CD14-positive monocyte (primary cell): Measurements from ENCODE around the gene FAM89A. TPM values are rescaled to one million over a fixed set of nuclear protein-coding genes. Genes with fewer than 3 reads are reported as not detected.

Experiments used
- DNase-seq, 3 donors: peaks; one replicate each; pipeline ENCODE4 v3.0.0-alpha.2; 2011 to 2022
- H2AFZ ChIP-seq: 2 replicates; pipeline ENCODE4 v1.6.0; 2012; ENCODE audit warnings: mild to moderate bottlenecking, low read depth, low read length, inconsistent platforms; ENCODE audit not compliant: insufficient read depth, poor library complexity, severe bottlenecking
- H3K27ac ChIP-seq, 2 donors: 1 replicate in 1 of 2; 2 replicates in 1 of 2; pipeline ENCODE4 v1.5.1; 2012 to 2013; ENCODE audit warnings: low read length in 2 of 2, control low read depth in 1 of 2, inconsistent platforms in 1 of 2, low read depth in 1 of 2, mild to moderate bottlenecking in 1 of 2
- H3K27me3 ChIP-seq, 2 donors: one replicate each; pipeline versions ENCODE4 v1.6.0 to v1.6.1; 2011 to 2013; ENCODE audit warnings: low read length in 2 of 2; ENCODE audit not compliant: control insufficient read depth in 2 of 2, insufficient read depth in 2 of 2
- H3K36me3 ChIP-seq, 2 donors: replicated peaks in 1 of 2; 1 replicate in 1 of 2; 2 replicates in 1 of 2; pipeline versions ENCODE4 v1.5.1 to v1.6.1; 2012 to 2013; ENCODE audit warnings: low read length in 2 of 2, control low read depth in 1 of 2, inconsistent platforms in 1 of 2, mild to moderate bottlenecking in 1 of 2; ENCODE audit not compliant: insufficient read depth in 2 of 2, control insufficient read depth in 1 of 2
- H3K4me1 ChIP-seq, 2 donors: 1 replicate in 1 of 2; 2 replicates in 1 of 2; pipeline versions ENCODE4 v1.5.1 to v1.6.1; 2012 to 2013; ENCODE audit warnings: low read length in 2 of 2, control low read depth in 1 of 2, inconsistent platforms in 1 of 2, mild to moderate bottlenecking in 1 of 2, moderate library complexity in 1 of 2; ENCODE audit not compliant: insufficient read depth in 2 of 2, control insufficient read depth in 1 of 2
- H3K4me2 ChIP-seq: replicated peaks from 2 replicates; pipeline ENCODE3; 2012; ENCODE audit warnings: low read length, moderate library complexity, mild to moderate bottlenecking; ENCODE audit not compliant: poor library complexity, severe bottlenecking; ENCODE audit errors: extremely low read depth
- H3K4me3 ChIP-seq, 3 experiments: fragments of 200-600 bp in 1 of 3; sonication (generic) in 1 of 3; replicated peaks in 1 of 3; 1 replicate in 2 of 3; 2 replicates in 1 of 3; pipeline ENCODE4 v1.5.1; 2011 to 2013; ENCODE audit warnings: low read length in 3 of 3, mild to moderate bottlenecking in 3 of 3, control low read depth in 2 of 3, low read depth in 2 of 3, inconsistent platforms in 1 of 3, moderate library complexity in 1 of 3
- H3K79me2 ChIP-seq: 2 replicates; pipeline ENCODE4 v1.6.0; 2012; ENCODE audit warnings: mild to moderate bottlenecking, control low read depth, inconsistent platforms, low read length, moderate library complexity; ENCODE audit not compliant: insufficient read depth
- H3K9ac ChIP-seq: 2 replicates; pipeline ENCODE4 v1.6.0; 2017; ENCODE audit warnings: low read length, mild to moderate bottlenecking; ENCODE audit not compliant: insufficient read depth, poor library complexity, severe bottlenecking
- H3K9me3 ChIP-seq, 2 donors: replicated peaks in 1 of 2; 1 replicate in 1 of 2; 2 replicates in 1 of 2; pipeline versions ENCODE4 v1.5.1 to v1.6.1; 2012 to 2013; ENCODE audit warnings: low read length in 2 of 2, control low read depth in 1 of 2; ENCODE audit not compliant: control insufficient read depth in 1 of 2, insufficient read depth in 1 of 2
- H4K20me1 ChIP-seq: 2 replicates; pipeline ENCODE4 v1.6.0; 2012; ENCODE audit warnings: mild to moderate bottlenecking, low read length, control low read depth, moderate library complexity; ENCODE audit not compliant: insufficient read depth
- H3K27ac Mint-ChIP-seq, 7 donors: one replicate each; pipeline ENCODE4 v1.8.0; 2020; ENCODE audit warnings: mild to moderate bottlenecking in 7 of 7, mixed read lengths in 7 of 7, moderate library complexity in 6 of 7, inconsistent platforms in 2 of 7
- H3K27me3 Mint-ChIP-seq, 3 donors: one replicate each; pipeline ENCODE4 v1.8.0; 2021 to 2022; ENCODE audit warnings: low read depth in 3 of 3, mild to moderate bottlenecking in 3 of 3, mixed read lengths in 3 of 3, moderate library complexity in 3 of 3, inconsistent platforms in 1 of 3
- H3K36me3 Mint-ChIP-seq, 2 donors: one replicate each; pipeline ENCODE4 v1.8.0; 2020; ENCODE audit warnings: mixed read lengths in 2 of 2, inconsistent platforms in 1 of 2, mild to moderate bottlenecking in 1 of 2
- H3K4me1 Mint-ChIP-seq: one replicate; pipeline ENCODE4 v1.8.0; 2020; ENCODE audit warnings: mild to moderate bottlenecking, mixed read lengths
- H3K4me3 Mint-ChIP-seq, 2 donors: one replicate each; pipeline ENCODE4 v1.8.0; 2020; ENCODE audit warnings: mild to moderate bottlenecking in 2 of 2, mixed read lengths in 2 of 2, moderate library complexity in 1 of 2
- H3K9me3 Mint-ChIP-seq, 7 donors: one replicate each; pipeline ENCODE4 v1.8.0; 2020 to 2022; ENCODE audit warnings: mixed read lengths in 7 of 7, mild to moderate bottlenecking in 6 of 7, moderate library complexity in 6 of 7, inconsistent platforms in 2 of 7
- CTCF ChIP-seq: fragments of 200-600 bp; IDR thresholded peaks from one replicate; pipeline ENCODE4 v1.8.0; 2022; ENCODE audit warnings: antibody characterized with exemption, mild to moderate bottlenecking
- WGBS: methylation state at CpG from one replicate; pipeline ENCODE4 v1.1.5; 2013; ENCODE audit warnings: missing lambda C conversion rate; ENCODE audit not compliant: insufficient coverage; 5-methylcytosine and 5-hydroxymethylcytosine counted together
- intact Hi-C, 2 donors: fragments of 100-400 bp; cut with micrococcal nuclease; formaldehyde crosslinking; loops; one replicate each; pipeline versions ENCODE4 v1.15.0 to v1.15.1; 2023
- polyA plus RNA-seq, 3 donors: library from polyadenylated mRNA; depleted of rRNA in 1 of 3; unstranded in 2 of 3; stranded (reverse) in 1 of 3; fragments of 300-500 nt in 2 of 3; fragments of >200 nt in 1 of 3; fragmentation: Illumina TruSeq in 2 of 3; gene quantifications; 1 replicate in 2 of 3; 2 replicates in 1 of 3; pipeline ENCODE4 v1.2.3, GENCODE V29; 2012 to 2021

The FAM89A gene
- polyA plus RNA-seq, 3 donors = 2.0 to 11.7 (median 4.4) TPM

GRCh38 chr1:231001892-231002291 lies 38.2 kb downstream of the FAM89A start:
- peaks cover 0 to 3% (median 0%) of the 10 kb centered on the region in 3 donors for H3K27me3 Mint-ChIP-seq
- H3K79me2 ChIP-seq = no peaks in the 10 kb centered on the region
- H3K27ac ChIP-seq = no peak overlapping the region
- peaks cover 24 to 42% (median 38%) of the 10 kb centered on the region in 7 donors for H3K9me3 Mint-ChIP-seq
- intact Hi-C loops = no loop called here
- H3K9ac ChIP-seq = no peak overlapping the region
- H4K20me1 ChIP-seq = no peaks in the 10 kb centered on the region
- no peaks in the 10 kb centered on the region for H3K4me1 ChIP-seq
- peaks cover 47 to 63% of the 10 kb centered on the region in 2 donors for H3K36me3 ChIP-seq
- no peak overlapping the region for H3K4me2 ChIP-seq
- H3K4me1 Mint-ChIP-seq = no peaks in the 10 kb centered on the region
- no peak overlapping the region for H3K4me3 ChIP-seq
- no peak overlapping the region for H3K27ac Mint-ChIP-seq
- H3K27me3 ChIP-seq = no peaks in the 10 kb centered on the region
- no peak for DNase-seq
- peaks cover 3 to 7% of the 10 kb centered on the region in 2 donors for H3K36me3 Mint-ChIP-seq
- no peak overlapping the region for H2AFZ ChIP-seq
- H3K9me3 ChIP-seq = peaks cover 12 to 34% of the 10 kb centered on the region in 2 donors
- no peak overlapping the region for H3K4me3 Mint-ChIP-seq
- TF ChIP-seq CTCF = no peak

GRCh38 chr1:231000639-231001038 lies 39.4 kb downstream of the FAM89A start:
- intact Hi-C loops = no loop called here
- Histone ChIP-seq H3K27ac (no peak overlapping the region), H3K4me1 (no peaks in the 10 kb centered on the region), H3K4me3 (no peak overlapping the region), H3K27me3 (no peaks in the 10 kb centered on the region), H2AFZ (no peak overlapping the region), H3K79me2 (no peaks in the 10 kb centered on the region), H3K9me3 (peaks cover 12 to 25% of the 10 kb centered on the region in 2 donors), H3K4me2 (no peak overlapping the region), H3K9ac (no peak overlapping the region), H4K20me1 (no peaks in the 10 kb centered on the region), H3K36me3 (peaks cover 57 to 76% of the 10 kb centered on the region in 2 donors)
- peaks cover 6 to 8% of the 10 kb centered on the region in 2 donors for H3K36me3 Mint-ChIP-seq
- no peak for TF ChIP-seq CTCF
- DNase-seq = no peak
- H3K9me3 Mint-ChIP-seq = peaks cover 21 to 31% (median 29%) of the 10 kb centered on the region in 7 donors
- WGBS = 100% methylated on average over 1 of the region's 1 CpG
- peaks cover 0 to 3% (median 0%) of the 10 kb centered on the region in 3 donors for H3K27me3 Mint-ChIP-seq
- H3K27ac Mint-ChIP-seq = no peak overlapping the region
- H3K4me3 Mint-ChIP-seq = no peak overlapping the region
- no peaks in the 10 kb centered on the region for H3K4me1 Mint-ChIP-seq
